Umbilical cord (tissue), 2 donors: Measurements from ENCODE around the gene PPIC. TPM values are rescaled to one million over a fixed set of nuclear protein-coding genes. Genes with fewer than 3 reads are reported as not detected.
A peak's percentile ranks its signal among the peaks of the same experiment; 100 is the strongest.
"Not testable (repeated sequence)": the region's sequence is repeated elsewhere in the genome, so short reads cannot be mapped to it uniquely, and the experiment has no call there.

Source experiments
- DNase-seq: peaks from one replicate; pipeline ENCODE4 v3.0.0-alpha.2; 2015; ENCODE audit warnings: low spot score
- total RNA-seq: library from RNA; depleted of rRNA; stranded (reverse); fragments of >200 nt; gene quantifications from one replicate; pipeline ENCODE4 v1.2.3, GENCODE V29; 2014; ENCODE audit warnings: low replicate concordance; ENCODE audit not compliant: insufficient read depth

The PPIC gene
- total RNA-seq, 1 donor from 2014 or later = 160 TPM

- DNase-seq = peak; percentile 15
Measured at GRCh38 chr5:123012321-123012720, 24.2 kb downstream of the PPIC start.

- DNase-seq = peak; percentile 9
Measured at GRCh38 chr5:123007754-123008153, 28.8 kb downstream of the PPIC start.

- DNase-seq = peak; percentile 88
Measured at GRCh38 chr5:123007182-123007581, 29.3 kb downstream of the PPIC start.

- DNase-seq = no peak
Measured at GRCh38 chr5:123001808-123002207, 34.7 kb downstream of the PPIC start.

GRCh38 chr5:123000731-123001130, 35.8 kb downstream of the PPIC start:
- DNase-seq = no peak

- DNase-seq = no peak
Measured at GRCh38 chr5:122999947-123000563, 36.5 kb downstream of the PPIC start.

GRCh38 chr5:122997294-122997693, 39.2 kb downstream of the PPIC start:
- DNase-seq = no peak

- DNase-seq = no peak
Measured at GRCh38 chr5:122996091-122996490, 40.4 kb downstream of the PPIC start.

- DNase-seq = no peak
Measured at GRCh38 chr5:122985954-122986721, 50.4 kb downstream of the PPIC start.

- no peak for DNase-seq
Measured at GRCh38 chr5:122985006-122985700, 51.4 kb downstream of the PPIC start.

GRCh38 chr5:122984425-122984824, 52.1 kb downstream of the PPIC start:
- no peak for DNase-seq

GRCh38 chr5:122982376-122982775, 54.1 kb downstream of the PPIC start:
- no peak for DNase-seq

- DNase-seq = no peak
Measured at GRCh38 chr5:122981846-122982245, 54.7 kb downstream of the PPIC start.

GRCh38 chr5:122978644-122979297, 57.8 kb downstream of the PPIC start:
- DNase-seq = no peak

GRCh38 chr5:122978068-122978467, 58.5 kb downstream of the PPIC start:
- no peak for DNase-seq

GRCh38 chr5:122977319-122977718, 59.2 kb downstream of the PPIC start:
- no peak for DNase-seq

- not testable (repeated sequence) for DNase-seq
Measured at GRCh38 chr5:122974251-122974650, 62.3 kb downstream of the PPIC start.

GRCh38 chr5:122973759-122974158, 62.8 kb downstream of the PPIC start:
- DNase-seq = not testable (repeated sequence)
